HUES48 (cell line): ENCODE measurements around the gene PLAAT4.

Experiments used
- H3K27ac ChIP-seq: one replicate; pipeline ENCODE4 v1.7.0; 2013; ENCODE audit warnings: low read depth, low read length, inconsistent platforms
- H3K27me3 ChIP-seq: 2 replicates; pipeline ENCODE4 v1.6.1; 2013; ENCODE audit warnings: mild to moderate bottlenecking, low read length; ENCODE audit not compliant: control insufficient read depth, insufficient read depth
- H3K36me3 ChIP-seq: 2 replicates; pipeline ENCODE4 v1.6.1; 2013; ENCODE audit warnings: low read length; ENCODE audit not compliant: control insufficient read depth, insufficient read depth
- H3K4me1 ChIP-seq: 2 replicates; pipeline ENCODE4 v1.6.1; 2013; ENCODE audit warnings: mild to moderate bottlenecking, low read length; ENCODE audit not compliant: control insufficient read depth, insufficient read depth
- H3K4me3 ChIP-seq: 2 replicates; pipeline ENCODE4 v1.5.1; 2013; ENCODE audit warnings: mild to moderate bottlenecking, low read depth, low read length
- H3K9ac ChIP-seq: 2 replicates; pipeline ENCODE4 v1.6.1; 2013; ENCODE audit warnings: mild to moderate bottlenecking, low read depth, low read length, moderate library complexity
- H3K9me3 ChIP-seq: 2 replicates; pipeline ENCODE4 v1.6.1; 2013; ENCODE audit warnings: low read length; ENCODE audit not compliant: control insufficient read depth, insufficient read depth

Gene PLAAT4

GRCh38 chr11:63536669-63537292 lies at the start of gene PLAAT4:
TSS of gene PLAAT4 (plus strand) at chr11:63536808. CDS start at chr11:63536869, 61 bp downstream.
- Histone ChIP-seq H3K4me3 (no peak within 1 kb of the TSS), H3K9ac (no peak within 1 kb of the TSS), H3K27ac (no peak within 1 kb of the TSS), H3K36me3 (no peaks in the 10 kb centered on the region), H3K9me3 (no peaks in the 10 kb centered on the region), H3K27me3 (no peaks in the 10 kb centered on the region), H3K4me1 (peaks cover 21% of the 10 kb centered on the region)

- Histone ChIP-seq H3K9me3 (peaks cover 29% of the 10 kb centered on the region), H3K27me3 (peaks cover 4% of the 10 kb centered on the region; the same call in 1 of the 2 replicates), H3K9ac (no peak overlapping the region), H3K36me3 (no peaks in the 10 kb centered on the region), H3K4me3 (no peak overlapping the region), H3K27ac (no peak overlapping the region), H3K4me1 (peaks cover 32% of the 10 kb centered on the region)
Measured at GRCh38 chr11:63488789-63489188, 47.8 kb upstream of the PLAAT4 start.

- H3K4me1 ChIP-seq: peaks cover 32% of the 10 kb centered on the region
- H3K4me3 ChIP-seq: peak overlapping the region; percentile 67
- H3K36me3 ChIP-seq: no peaks in the 10 kb centered on the region
- peaks cover 4% of the 10 kb centered on the region; the same call in 1 of the 2 replicates for H3K27me3 ChIP-seq
- H3K27ac ChIP-seq: no peak overlapping the region
- peaks cover 26% of the 10 kb centered on the region for H3K9me3 ChIP-seq
- H3K9ac ChIP-seq: 0 out of 2 replicates have a peak overlapping the region, but pooled peaks have one; percentile 70
Measured at GRCh38 chr11:63489879-63490278, 46.7 kb upstream of the PLAAT4 start.

- no peak within 1 kb of the TSS for H3K27ac ChIP-seq
- H3K4me1 ChIP-seq: peaks cover 32% of the 10 kb centered on the region
- H3K27me3 ChIP-seq: peaks cover 4% of the 10 kb centered on the region; the same call in 1 of the 2 replicates
- H3K4me3 ChIP-seq: peak within 1 kb of the TSS; percentile 67
- H3K9me3 ChIP-seq: peaks cover 17% of the 10 kb centered on the region
- peak within 1 kb of the TSS; percentile 70 for H3K9ac ChIP-seq
- no peaks in the 10 kb centered on the region for H3K36me3 ChIP-seq
Measured at GRCh38 chr11:63490551-63491239, 45.9 kb upstream of the PLAAT4 start, which contains the start of gene PLAAT5. TSS of gene PLAAT5 (minus strand) at chr11:63491167. CDS start at chr11:63491034, 133 bp downstream.

GRCh38 chr11:63491240-63491587 lies 45.4 kb upstream of the PLAAT4 start:
- peak overlapping the region; percentile 67 for H3K4me3 ChIP-seq
- H3K27ac ChIP-seq: no peak overlapping the region
- no peaks in the 10 kb centered on the region for H3K36me3 ChIP-seq
- peaks cover 12% of the 10 kb centered on the region; the same call in 1 of the 2 replicates for H3K9me3 ChIP-seq
- peaks cover 32% of the 10 kb centered on the region for H3K4me1 ChIP-seq
- peak overlapping the region; percentile 70 for H3K9ac ChIP-seq
- peaks cover 4% of the 10 kb centered on the region; the same call in 1 of the 2 replicates for H3K27me3 ChIP-seq

- H3K9me3 ChIP-seq: peaks cover 10% of the 10 kb centered on the region; the same call in 1 of the 2 replicates
- peaks cover 4% of the 10 kb centered on the region; the same call in 1 of the 2 replicates for H3K27me3 ChIP-seq
- H3K4me1 ChIP-seq: peaks cover 32% of the 10 kb centered on the region
- no peak overlapping the region for H3K27ac ChIP-seq
- peak overlapping the region; percentile 70; the same call in 1 of the 2 replicates for H3K9ac ChIP-seq
- no peaks in the 10 kb centered on the region for H3K36me3 ChIP-seq
- H3K4me3 ChIP-seq: peak overlapping the region; percentile 67
Measured at GRCh38 chr11:63491636-63492372, 44.8 kb upstream of the PLAAT4 start.

- no peak overlapping the region for H3K27ac ChIP-seq
- peaks cover 4% of the 10 kb centered on the region; the same call in 1 of the 2 replicates for H3K27me3 ChIP-seq
- H3K4me1 ChIP-seq: peaks cover 32% of the 10 kb centered on the region
- H3K9ac ChIP-seq: no peak overlapping the region
- H3K36me3 ChIP-seq: no peaks in the 10 kb centered on the region
- H3K9me3 ChIP-seq: peaks cover 10% of the 10 kb centered on the region; the same call in 1 of the 2 replicates
- H3K4me3 ChIP-seq: no peak overlapping the region
Measured at GRCh38 chr11:63492441-63492840, 44.2 kb upstream of the PLAAT4 start.

- no peak overlapping the region for H3K9ac ChIP-seq
- H3K9me3 ChIP-seq: peaks cover 10% of the 10 kb centered on the region; the same call in 1 of the 2 replicates
- peaks cover 32% of the 10 kb centered on the region for H3K4me1 ChIP-seq
- no peak overlapping the region for H3K4me3 ChIP-seq
- no peak overlapping the region for H3K27ac ChIP-seq
- H3K27me3 ChIP-seq: peaks cover 4% of the 10 kb centered on the region; the same call in 1 of the 2 replicates
- H3K36me3 ChIP-seq: no peaks in the 10 kb centered on the region
Measured at GRCh38 chr11:63493127-63493526, 43.5 kb upstream of the PLAAT4 start.

GRCh38 chr11:63494975-63495374 lies 41.6 kb upstream of the PLAAT4 start:
- Histone ChIP-seq H3K4me3 (no peak overlapping the region), H3K4me1 (peaks cover 17% of the 10 kb centered on the region), H3K9me3 (peaks cover 17% of the 10 kb centered on the region), H3K36me3 (no peaks in the 10 kb centered on the region), H3K27me3 (peaks cover 4% of the 10 kb centered on the region; the same call in 1 of the 2 replicates), H3K27ac (no peak overlapping the region), H3K9ac (no peak overlapping the region)

- no peaks in the 10 kb centered on the region for H3K27me3 ChIP-seq
- peaks cover 17% of the 10 kb centered on the region for H3K9me3 ChIP-seq
- no peaks in the 10 kb centered on the region for H3K36me3 ChIP-seq
- no peak overlapping the region for H3K4me3 ChIP-seq
- H3K27ac ChIP-seq: no peak overlapping the region
- peaks cover 16% of the 10 kb centered on the region for H3K4me1 ChIP-seq
- no peak overlapping the region for H3K9ac ChIP-seq
Measured at GRCh38 chr11:63499874-63500273, 36.7 kb upstream of the PLAAT4 start.
